Ascending aorta (tissue), 2 donors: ENCODE results near the gene MOB3B. TPM values are rescaled to one million over a fixed set of nuclear protein-coding genes. Genes with fewer than 3 reads are reported as not detected.

ENCODE experiments used
- DNase-seq, 2 donors: peaks; one replicate each; pipeline ENCODE4 v3.0.0-alpha.2; 2019; ENCODE audit warnings: low spot score in 2 of 2
- H3K27ac ChIP-seq, 2 donors: fragments of 200-600 bp; sonication (generic); one replicate each; pipeline ENCODE4 v1.5.1; 2016 to 2017; ENCODE audit warnings: mild to moderate bottlenecking in 1 of 2
- H3K27me3 ChIP-seq: fragments of 200-600 bp; sonication (generic); one replicate; pipeline ENCODE4 v1.5.1; 2017
- H3K36me3 ChIP-seq, 2 donors: fragments of 200-600 bp; sonication (generic); one replicate each; pipeline ENCODE4 v1.5.1; 2016
- H3K4me1 ChIP-seq, 2 donors: fragments of 200-600 bp; sonication (generic); one replicate each; pipeline ENCODE4 v1.5.1; 2016 to 2017; ENCODE audit warnings: mild to moderate bottlenecking in 1 of 2
- H3K4me3 ChIP-seq, 2 donors: fragments of 200-600 bp; sonication (generic); one replicate each; pipeline ENCODE4 v1.5.1; 2016 to 2017; ENCODE audit warnings: mild to moderate bottlenecking in 1 of 2
- H3K9me3 ChIP-seq, 2 donors: fragments of 200-600 bp; sonication (generic); one replicate each; pipeline ENCODE4 v1.5.1; 2016
- CTCF ChIP-seq, 3 experiments: fragments of 200-600 bp in 2 of 3; fragments of 450-650 bp in 1 of 3; sonication (generic) in 2 of 3; IDR thresholded peaks; one replicate each; pipeline ENCODE4 v1.5.1; 2016 to 2019; ENCODE audit warnings: antibody characterized with exemption in 3 of 3, mild to moderate bottlenecking in 1 of 3, moderate library complexity in 1 of 3
- intact Hi-C: fragments of 100-400 bp; cut with DNase I; formaldehyde crosslinking; loops from one replicate; pipeline ENCODE4 v1.15.1; 2023
- total RNA-seq: library from RNA; depleted of rRNA; stranded (reverse); fragments of >200 nt; gene quantifications from one replicate; pipeline ENCODE4 v1.1.0, GENCODE V29; 2016

The MOB3B gene
- total RNA-seq, 1 donor from 2014 or later = 2.4 TPM

- intact Hi-C loops = loop anchor here (1.0 kb wide), 1 partner anchor 243 kb away; no protein-coding TSS in a partner anchor
- DNase-seq = no peak
Measured at GRCh38 chr9:27276193-27277030, 253.2 kb downstream of the MOB3B start.

More at GRCh38 chr9:27276193-27277030, 253.2 kb downstream of the MOB3B start:
- H3K4me1 ChIP-seq = no peaks in the 10 kb centered on the region
- no peaks in the 10 kb centered on the region for H3K9me3 ChIP-seq
- H3K27me3 ChIP-seq = no peaks in the 10 kb centered on the region
- H3K27ac ChIP-seq = no peak overlapping the region
- H3K4me3 ChIP-seq = peak overlapping the region in 1 of 2 donors; percentile 38
- H3K36me3 ChIP-seq = no peaks in the 10 kb centered on the region
- TF ChIP-seq CTCF (IDR thresholded peaks at IDR 0.05) = peak; percentile 56 to 76 (median 60)

Other genes with a start within 250 kb of the MOB3B start
- gene EQTN, start 232.7 kb downstream of the MOB3B start, total RNA-seq = not detected
- gene IFNK, start 5.5 kb downstream of the MOB3B start, total RNA-seq = not detected
- 17.1 TPM for gene C9orf72, start 43.7 kb upstream of the MOB3B start, total RNA-seq